ENCODE measurements around the gene MRPL45.

MRPL45 gene

GRCh38 chr17:38330941-38331411 is 34.0 kb downstream of the MRPL45 start:
- H3K4me3 ChIP-seq (ENCODE audit: low read length), result no peak overlapping the region
- no peak for TF ChIP-seq CTCF (IDR thresholded peaks at IDR 0.05; ENCODE audit: insufficient read depth, low read depth, low read length, missing control alignments)
- DNase-seq (ENCODE audit: low read depth), result no peak

- no peak for DNase-seq (ENCODE audit: low read depth)
- TF ChIP-seq CTCF (IDR thresholded peaks at IDR 0.05; ENCODE audit: insufficient read depth, low read depth, low read length, missing control alignments), result no peak
Observed at GRCh38 chr17:38332735-38333134, 35.8 kb downstream of the MRPL45 start.

GRCh38 chr17:38333635-38334295 is 36.8 kb downstream of the MRPL45 start:
- peak; percentile 76 for TF ChIP-seq CTCF (IDR thresholded peaks at IDR 0.05; ENCODE audit: insufficient read depth, low read depth, low read length, missing control alignments)
- H3K4me3 ChIP-seq (ENCODE audit: low read length), result no peak overlapping the region
- DNase-seq (ENCODE audit: low read depth), result peak; percentile 40

More at GRCh38 chr17:38332735-38333134, 35.8 kb downstream of the MRPL45 start:
- H3K4me3 ChIP-seq (ENCODE audit: low read length), result no peak overlapping the region

GRCh38 chr17:38334480-38335364 is 37.8 kb downstream of the MRPL45 start:
- H3K4me3 ChIP-seq (ENCODE audit: low read length), result no peak overlapping the region
- TF ChIP-seq CTCF (IDR thresholded peaks at IDR 0.05; ENCODE audit: insufficient read depth, low read depth, low read length, missing control alignments), result no peak
- DNase-seq (ENCODE audit: low read depth), result no peak

GRCh38 chr17:38336838-38337237 is 39.9 kb downstream of the MRPL45 start:
- no peak for DNase-seq (ENCODE audit: low read depth)
- no peak for TF ChIP-seq CTCF (IDR thresholded peaks at IDR 0.05; ENCODE audit: insufficient read depth, low read depth, low read length, missing control alignments)
- no peak overlapping the region for H3K4me3 ChIP-seq (ENCODE audit: low read length)

- no peak for TF ChIP-seq CTCF (IDR thresholded peaks at IDR 0.05; ENCODE audit: insufficient read depth, low read depth, low read length, missing control alignments)
- no peak overlapping the region for H3K4me3 ChIP-seq (ENCODE audit: low read length)
- DNase-seq (ENCODE audit: low read depth), result no peak
Observed at GRCh38 chr17:38338053-38338452, 41.1 kb downstream of the MRPL45 start.

Measured in epithelial cell of esophagus (primary cell).